22Rv1 (cell line): ENCODE measurements around the gene AZGP1.
A peak's percentile ranks its signal among the peaks of the same experiment; 100 is the strongest.
"Not testable (repeated sequence)": the region's sequence is repeated elsewhere in the genome, so short reads cannot be mapped to it uniquely, and the experiment has no call there.

ENCODE experiments used
- H3K27ac ChIP-seq: fragments of 450-650 bp; 2 replicates; pipeline ENCODE4 v1.5.1; 2017
- ZFX ChIP-seq: fragments of 450-650 bp; IDR thresholded peaks from 2 replicates; pipeline ENCODE4 v1.6.1; 2017; ENCODE audit warnings: antibody characterized with exemption, borderline replicate concordance
- TF ChIP-seq, protein P1 (sequence below): fragments of 450-650 bp; IDR thresholded peaks from 2 replicates; pipeline ENCODE4 v1.5.1; 2017; ENCODE audit warnings: mild to moderate bottlenecking

AZGP1 gene

GRCh38 chr7:99994819-99995218, 19.0 kb upstream of the AZGP1 start:
- H3K27ac ChIP-seq, result no peak overlapping the region
- no peak for TF ChIP-seq ZFX
- TF ChIP-seq, protein P1, sequence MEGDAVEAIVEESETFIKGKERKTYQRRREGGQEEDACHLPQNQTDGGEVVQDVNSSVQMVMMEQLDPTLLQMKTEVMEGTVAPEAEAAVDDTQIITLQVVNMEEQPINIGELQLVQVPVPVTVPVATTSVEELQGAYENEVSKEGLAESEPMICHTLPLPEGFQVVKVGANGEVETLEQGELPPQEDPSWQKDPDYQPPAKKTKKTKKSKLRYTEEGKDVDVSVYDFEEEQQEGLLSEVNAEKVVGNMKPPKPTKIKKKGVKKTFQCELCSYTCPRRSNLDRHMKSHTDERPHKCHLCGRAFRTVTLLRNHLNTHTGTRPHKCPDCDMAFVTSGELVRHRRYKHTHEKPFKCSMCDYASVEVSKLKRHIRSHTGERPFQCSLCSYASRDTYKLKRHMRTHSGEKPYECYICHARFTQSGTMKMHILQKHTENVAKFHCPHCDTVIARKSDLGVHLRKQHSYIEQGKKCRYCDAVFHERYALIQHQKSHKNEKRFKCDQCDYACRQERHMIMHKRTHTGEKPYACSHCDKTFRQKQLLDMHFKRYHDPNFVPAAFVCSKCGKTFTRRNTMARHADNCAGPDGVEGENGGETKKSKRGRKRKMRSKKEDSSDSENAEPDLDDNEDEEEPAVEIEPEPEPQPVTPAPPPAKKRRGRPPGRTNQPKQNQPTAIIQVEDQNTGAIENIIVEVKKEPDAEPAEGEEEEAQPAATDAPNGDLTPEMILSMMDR, result no peak

DNA sequence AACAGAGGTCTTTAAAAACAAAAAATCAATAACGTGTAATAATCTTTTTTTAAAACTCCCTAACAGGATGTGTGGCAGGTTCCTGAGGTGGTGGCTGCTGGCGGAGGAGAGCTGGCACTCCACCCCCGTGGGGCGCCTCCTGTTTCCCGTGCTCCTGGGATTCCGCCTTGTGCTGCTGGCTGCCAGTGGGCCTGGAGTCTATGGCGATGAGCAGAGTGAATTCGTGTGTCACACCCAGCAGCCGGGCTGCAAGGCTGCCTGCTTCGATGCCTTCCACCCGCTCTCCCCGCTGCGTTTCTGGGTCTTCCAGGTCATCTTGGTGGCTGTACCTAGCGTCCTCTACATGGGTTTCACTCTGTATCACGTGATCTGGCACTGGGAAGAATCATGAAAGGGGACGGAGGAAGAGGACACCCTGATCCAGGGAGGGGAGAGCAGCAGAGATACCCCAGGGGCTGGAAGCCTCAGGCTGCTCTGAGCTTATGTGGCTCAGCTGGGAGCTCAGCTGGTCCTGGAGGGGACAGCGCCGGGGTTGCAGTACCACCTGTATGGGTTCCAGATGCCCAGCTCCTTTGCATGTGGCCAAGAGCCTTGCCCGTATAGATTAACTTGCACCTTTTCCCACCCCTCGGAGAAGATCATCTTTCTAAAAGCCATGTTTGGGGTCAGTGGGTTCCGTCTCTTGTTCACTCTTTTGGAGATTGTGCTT, 16.7 kb upstream of the AZGP1 start:
- TF ChIP-seq, protein P1, result no peak
- no peak for TF ChIP-seq ZFX

GRCh38 chr7:99991543-99991942, 15.7 kb upstream of the AZGP1 start:
- not testable (repeated sequence) for H3K27ac ChIP-seq

More for the DNA sequence above, 16.7 kb upstream of the AZGP1 start:
- no peak overlapping the region for H3K27ac ChIP-seq

- TF ChIP-seq ZFX, result no peak
- TF ChIP-seq, protein P1, result no peak
- no peak overlapping the region for H3K27ac ChIP-seq
Measured at GRCh38 chr7:99990460-99990852, 14.6 kb upstream of the AZGP1 start.

GRCh38 chr7:99987846-99988245, 12.0 kb upstream of the AZGP1 start:
- no peak overlapping the region for H3K27ac ChIP-seq

GRCh38 chr7:99987306-99987705, 11.5 kb upstream of the AZGP1 start:
- not testable (repeated sequence) for H3K27ac ChIP-seq

More at GRCh38 chr7:99987846-99988245, 12.0 kb upstream of the AZGP1 start:
- TF ChIP-seq, protein P1, result no peak
- TF ChIP-seq ZFX, result no peak

DNA sequence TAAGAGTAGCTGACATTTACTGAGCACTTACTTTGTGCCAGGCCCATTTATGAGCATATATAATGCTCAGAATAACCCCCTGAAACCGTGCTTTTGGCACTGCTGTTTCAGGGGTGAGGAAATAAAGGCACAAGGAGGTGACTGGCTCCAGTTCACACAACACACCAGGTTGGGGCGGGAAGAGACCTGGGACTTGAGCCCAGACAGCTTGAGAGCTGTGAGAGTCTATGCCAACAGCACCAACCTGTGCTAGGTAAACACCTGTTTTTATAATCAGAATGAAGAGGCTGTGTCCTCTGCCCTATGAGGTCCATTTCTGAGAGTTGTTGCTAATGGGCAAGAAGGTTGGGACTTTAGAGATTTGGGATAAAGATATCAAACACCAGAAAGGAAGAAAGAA, 8.8 kb upstream of the AZGP1 start:
- no peak overlapping the region for H3K27ac ChIP-seq
- TF ChIP-seq ZFX, result no peak
- TF ChIP-seq, protein P1, result no peak

DNA sequence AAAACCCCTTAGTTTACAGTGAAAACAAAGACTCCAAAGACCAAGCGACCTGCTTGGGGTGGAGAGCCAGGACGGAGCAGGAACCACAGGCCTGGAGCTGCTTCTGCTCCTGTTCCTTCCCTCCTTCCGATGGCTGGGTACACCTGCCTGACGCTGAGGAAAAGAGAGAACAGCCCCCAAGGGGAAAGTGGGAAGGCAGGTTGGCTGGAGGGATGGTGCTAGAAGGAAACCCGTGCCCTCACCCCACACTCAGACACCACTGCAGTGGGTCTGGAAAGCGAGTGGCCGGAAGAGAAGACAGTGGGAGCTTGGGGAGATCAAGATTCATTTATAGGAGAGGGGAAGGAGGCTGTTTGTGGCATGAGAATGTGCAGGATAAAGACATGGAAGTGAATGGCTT, 5.2 kb upstream of the AZGP1 start:
- peak overlapping the region; percentile 69 for H3K27ac ChIP-seq

DNA sequence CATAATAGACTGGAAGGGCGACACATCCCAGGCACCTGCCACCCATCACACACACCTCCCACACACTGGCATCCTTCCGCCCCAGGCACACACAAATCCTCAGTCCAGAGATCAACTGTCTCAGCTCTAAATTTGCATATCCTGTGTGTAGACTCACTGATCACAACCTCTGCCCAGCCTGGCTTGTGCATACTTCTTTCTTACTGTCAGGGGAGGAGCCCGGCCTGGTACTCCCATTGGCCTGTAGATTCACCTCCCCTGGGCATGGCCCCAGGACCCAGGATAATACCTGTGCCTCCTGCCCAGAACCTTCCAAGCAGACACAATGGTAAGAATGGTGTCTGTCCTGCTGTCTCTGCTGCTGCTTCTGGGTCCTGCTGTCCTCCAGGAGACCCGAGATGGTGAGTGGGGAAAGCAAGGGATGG, 4.6 kb upstream of the AZGP1 start:
- H3K27ac ChIP-seq, result peak overlapping the region; percentile 69

DNA sequence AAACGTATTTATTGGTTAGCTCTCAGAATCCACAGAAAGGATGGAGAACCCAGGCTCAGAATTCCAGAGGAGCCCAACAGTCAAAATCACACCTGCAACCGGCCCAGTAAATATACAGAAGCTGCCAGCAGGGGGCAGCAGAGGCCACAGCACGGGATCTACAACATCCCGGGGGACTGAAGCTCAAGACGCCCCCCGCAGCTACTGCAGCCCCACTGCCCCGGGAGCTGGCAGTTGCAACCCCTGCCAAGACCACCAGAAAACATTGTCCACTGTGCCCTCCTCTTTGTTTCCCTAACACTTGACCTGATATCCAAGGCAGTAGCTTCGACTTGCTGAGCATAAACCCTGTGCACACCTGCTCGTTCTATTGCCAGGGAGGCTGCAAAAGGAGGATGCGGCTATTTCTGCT, 4.0 kb upstream of the AZGP1 start:
- TF ChIP-seq, protein P1, result peak; percentile 99
- peak overlapping the region; percentile 69 for H3K27ac ChIP-seq
